HG02981 (cell line): Measurements from ENCODE around the gene THPO.

Source experiments
- ATAC-seq: cut with Tn5 transposase; IDR thresholded peaks from one replicate; pipeline ENCODE4 v1.9.1; 2021; ENCODE audit warnings: mild to moderate bottlenecking, moderate library complexity; ENCODE audit not compliant: unreplicated experiment

THPO gene

GRCh38 chr3:184335661-184336546 lies 42.1 kb downstream of the THPO start:
- peak; percentile 75 for ATAC-seq

DNA sequence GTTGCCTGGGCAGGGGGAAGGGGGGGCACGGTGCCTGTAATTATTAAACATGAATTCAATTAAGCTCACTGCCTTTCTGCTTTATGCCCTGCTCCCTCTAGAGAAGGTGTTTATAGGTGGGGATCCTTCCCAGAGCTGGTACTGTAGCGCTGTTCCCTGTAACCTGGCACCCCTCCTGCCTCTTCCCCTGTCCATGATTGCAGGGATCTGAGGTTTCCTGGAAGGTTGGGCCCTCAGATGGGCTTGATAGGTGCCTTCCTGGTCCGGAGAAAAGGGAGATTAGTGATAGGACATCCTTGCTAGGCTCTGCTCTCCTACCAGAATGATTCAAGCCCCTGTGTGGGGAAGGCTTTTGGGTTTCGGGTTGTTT lies 42.7 kb downstream of the THPO start:
- ATAC-seq, result no peak

- ATAC-seq, result no peak
These were observed 43.4 kb downstream of the THPO start for GRCh38 chr3:184334470-184335158.

GRCh38 chr3:184333700-184334099 lies 44.3 kb downstream of the THPO start:
- no peak for ATAC-seq

DNA sequence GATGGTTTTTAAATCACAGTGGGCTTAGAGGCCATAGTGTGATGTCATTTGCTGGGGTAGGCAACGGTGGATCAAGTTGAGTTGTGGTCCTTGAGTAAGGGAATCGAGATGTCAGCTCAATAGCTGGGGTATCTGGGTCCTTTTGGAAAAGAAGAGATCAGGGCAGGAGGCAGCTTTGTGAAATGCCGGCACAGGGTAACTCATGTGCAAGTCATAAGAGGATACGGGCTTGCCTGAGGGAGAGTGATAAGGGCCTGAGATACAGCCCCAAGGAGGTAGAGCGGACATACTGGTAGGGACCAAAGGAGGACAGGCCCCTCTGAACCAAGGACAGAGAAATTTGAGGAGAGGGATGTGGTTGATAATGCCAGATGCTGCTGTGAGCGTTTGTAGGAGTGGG lies 44.8 kb downstream of the THPO start:
- ATAC-seq, result no peak

GRCh38 chr3:184332370-184333090 lies 45.5 kb downstream of the THPO start:
- no peak for ATAC-seq

DNA sequence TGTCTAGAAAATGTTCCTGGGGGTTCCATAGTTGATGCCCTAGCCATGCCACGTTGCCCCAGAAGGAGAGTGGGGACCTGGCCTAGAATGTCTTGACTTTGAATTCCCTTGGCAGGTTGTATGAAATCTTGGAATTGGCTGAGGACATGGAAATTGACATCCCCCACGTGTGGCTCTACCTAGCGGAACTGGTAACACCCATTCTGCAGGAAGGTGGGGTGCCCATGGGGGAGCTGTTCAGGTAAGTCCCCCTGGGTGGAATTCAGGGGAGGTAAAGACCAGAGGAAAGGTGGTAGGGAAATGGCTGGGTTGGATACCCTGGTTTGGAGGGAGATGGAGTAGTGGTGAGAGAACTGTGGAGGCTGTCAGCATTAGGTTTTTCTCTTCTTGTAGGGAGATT lies 49.5 kb downstream of the THPO start:
- no peak for ATAC-seq

GRCh38 chr3:184327171-184327570 lies 50.8 kb downstream of the THPO start:
- no peak for ATAC-seq

GRCh38 chr3:184325715-184326369 lies 52.2 kb downstream of the THPO start:
- no peak for ATAC-seq

DNA sequence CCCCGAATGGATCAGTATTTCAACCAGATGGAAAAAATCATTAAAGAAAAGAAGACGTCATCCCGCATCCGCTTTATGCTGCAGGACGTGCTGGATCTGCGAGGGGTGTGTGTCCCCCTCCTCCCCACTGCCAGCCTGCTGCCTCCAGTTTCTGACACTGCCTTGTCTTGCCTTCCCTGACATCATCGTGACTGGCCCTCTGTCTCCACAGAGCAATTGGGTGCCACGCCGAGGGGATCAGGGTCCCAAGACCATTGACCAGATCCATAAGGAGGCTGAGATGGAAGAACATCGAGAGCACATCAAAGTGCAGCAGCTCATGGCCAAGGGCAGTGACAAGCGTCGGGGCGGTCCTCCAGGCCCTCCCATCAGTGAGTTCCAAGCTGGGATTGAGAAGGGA lies 52.7 kb downstream of the THPO start:
- no peak for ATAC-seq

- ATAC-seq, result no peak
These were observed 54.3 kb downstream of the THPO start for GRCh38 chr3:184323696-184324095.

DNA sequence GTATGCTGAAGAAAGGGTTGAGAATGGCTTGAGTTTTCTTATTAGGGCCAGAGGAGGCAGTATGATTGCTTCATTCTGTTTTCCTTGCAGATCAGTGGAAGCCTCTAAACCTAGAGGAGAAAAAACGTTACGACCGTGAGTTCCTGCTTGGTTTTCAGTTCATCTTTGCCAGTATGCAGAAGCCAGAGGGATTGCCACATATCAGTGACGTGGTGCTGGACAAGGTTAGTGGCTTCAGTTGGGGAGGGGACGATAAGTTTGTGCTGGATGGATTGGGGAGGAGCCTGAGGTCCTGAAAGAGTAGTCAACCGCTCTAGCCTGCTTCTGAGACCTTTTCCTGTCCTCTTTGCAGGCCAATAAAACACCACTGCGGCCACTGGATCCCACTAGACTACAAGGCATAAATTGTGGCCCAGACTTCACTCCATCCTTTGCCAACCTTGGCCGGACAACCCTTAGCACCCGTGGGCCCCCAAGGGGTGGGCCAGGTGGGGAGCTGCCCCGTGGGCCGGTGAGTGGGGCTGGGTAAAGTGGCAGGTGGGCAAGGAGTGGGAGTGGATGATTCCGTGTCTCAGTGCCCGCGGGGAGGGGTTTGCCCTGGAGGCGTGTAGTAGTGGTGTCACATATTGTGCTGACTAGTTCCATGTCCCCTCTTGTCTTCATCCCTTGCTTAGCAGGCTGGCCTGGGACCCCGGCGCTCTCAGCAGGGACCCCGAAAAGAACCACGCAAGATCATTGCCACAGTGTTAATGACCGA lies 55.1 kb downstream of the THPO start:
- ATAC-seq, result no peak
